ENCODE data around the gene ISG20L2.

GRCh38 chr1:156676114-156676819, 52.3 kb downstream of the ISG20L2 start:
- no peak for TF ChIP-seq CTCF (IDR thresholded peaks at IDR 0.05)
- no peak for TF ChIP-seq POLR2A (IDR thresholded peaks at IDR 0.05)
